HFF-Myc (cell line): ENCODE results near the gene TP63.

Source experiments
- DNase-seq: peaks from one replicate; pipeline ENCODE4 v3.0.0-alpha.2; 2011; ENCODE audit warnings: low read depth; ENCODE audit errors: extremely low read depth
- H3K4me3 ChIP-seq: replicated peaks from 2 replicates; pipeline ENCODE4 v1.5.1; 2011; ENCODE audit warnings: low read depth, mild to moderate bottlenecking, control low read depth, low read length
- CTCF ChIP-seq: IDR thresholded peaks from 2 replicates; pipeline ENCODE4 v1.5.1; 2012; ENCODE audit warnings: mild to moderate bottlenecking, low read depth, low read length, control low read depth; ENCODE audit errors: missing control alignments

The TP63 gene

GRCh38 chr3:189862385-189862998, 231.3 kb downstream of the TP63 start:
- TF ChIP-seq CTCF = no peak
- no peak for DNase-seq
- no peak overlapping the region for H3K4me3 ChIP-seq

- no peak overlapping the region for H3K4me3 ChIP-seq
- no peak for DNase-seq
- TF ChIP-seq CTCF = no peak
Observed at GRCh38 chr3:189863031-189863430, 231.8 kb downstream of the TP63 start.

GRCh38 chr3:189868061-189868460, 236.9 kb downstream of the TP63 start:
- TF ChIP-seq CTCF = no peak
- H3K4me3 ChIP-seq = no peak overlapping the region
- DNase-seq = no peak

GRCh38 chr3:189869165-189869564, 238.0 kb downstream of the TP63 start:
- peak; percentile 4 for DNase-seq
- TF ChIP-seq CTCF = no peak

GRCh38 chr3:189871418-189871817, 240.2 kb downstream of the TP63 start:
- no peak for TF ChIP-seq CTCF
- no peak overlapping the region for H3K4me3 ChIP-seq
- no peak for DNase-seq

More at GRCh38 chr3:189869165-189869564, 238.0 kb downstream of the TP63 start:
- H3K4me3 ChIP-seq = no peak overlapping the region

GRCh38 chr3:189883113-189883753, 252.0 kb downstream of the TP63 start:
- no peak overlapping the region for H3K4me3 ChIP-seq
- no peak for TF ChIP-seq CTCF

More at GRCh38 chr3:189883113-189883753, 252.0 kb downstream of the TP63 start:
- DNase-seq = no peak
